GM12872 (cell line): ENCODE data around the gene SNORC.

Experiments
- CTCF ChIP-seq: IDR thresholded peaks from 3 replicates; pipeline ENCODE4 v1.5.1; 2011; ENCODE audit warnings: low read depth, mild to moderate bottlenecking, low read length, moderate library complexity; ENCODE audit not compliant: insufficient read depth

SNORC gene

GRCh38 chr2:232839411-232840079, 30.5 kb upstream of the SNORC start:
- TF ChIP-seq CTCF, result no peak

GRCh38 chr2:232842689-232843088, 27.4 kb upstream of the SNORC start:
- no peak for TF ChIP-seq CTCF

GRCh38 chr2:232843834-232844233, 26.2 kb upstream of the SNORC start:
- no peak for TF ChIP-seq CTCF

GRCh38 chr2:232846055-232846454, 24.0 kb upstream of the SNORC start:
- TF ChIP-seq CTCF, result no peak

- no peak for TF ChIP-seq CTCF
Observed at GRCh38 chr2:232850039-232850438, 20.0 kb upstream of the SNORC start.

GRCh38 chr2:232852676-232853075, 17.4 kb upstream of the SNORC start:
- no peak for TF ChIP-seq CTCF

- no peak for TF ChIP-seq CTCF
Observed at GRCh38 chr2:232854082-232854481, 16.0 kb upstream of the SNORC start.
